ENCODE measurements around the gene TMEM123. TPM values are rescaled to one million over a fixed set of nuclear protein-coding genes. Genes with fewer than 3 reads are reported as not detected.

Gene TMEM123
- total RNA-seq, 3 donors from 2014 or later (not counting 1 experiment from before 2014, with no cell fraction given), result 100 to 126 (median 118) TPM

DNA sequence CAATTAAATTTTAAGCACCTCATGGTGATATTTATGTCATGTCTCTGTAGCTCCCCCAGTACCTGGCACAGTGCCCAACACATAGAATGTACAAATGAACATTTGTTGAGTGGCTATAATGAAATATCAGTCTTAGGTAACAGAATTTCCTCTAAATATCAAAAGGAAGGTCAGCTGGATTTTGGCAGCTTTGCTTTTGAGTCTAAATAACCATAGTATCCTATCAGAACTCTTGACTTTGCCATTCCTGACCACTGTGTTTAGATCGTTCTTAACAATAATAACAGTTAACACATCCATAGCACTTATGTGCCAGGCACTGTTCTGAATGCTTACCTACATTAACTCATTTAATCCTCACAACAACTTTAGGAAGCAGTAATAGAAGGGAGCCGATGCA, 26.6 kb downstream of the TMEM123 start:
- intact Hi-C loops (cut with micrococcal nuclease), result no loop called here
- ATAC-seq, result no peak
- H3K9me3 Mint-ChIP-seq, result no peaks in the 10 kb centered on the region
- 93% methylated on average over 1 of the region's 2 CpGs for WGBS (ENCODE audit: insufficient coverage)
- Histone ChIP-seq H3K27me3 (ENCODE audit: control insufficient read depth, insufficient read depth, low read length) (no peaks in the 10 kb centered on the region), H3K4me1 (ENCODE audit: control insufficient read depth, insufficient read depth, low read length) (peaks cover 15% of the 10 kb centered on the region), H3K4me3 (ENCODE audit: low read length) (no peak overlapping the region), H3K36me3 (ENCODE audit: control insufficient read depth, insufficient read depth, low read length) (peaks cover 4% of the 10 kb centered on the region), H3K9me3 (ENCODE audit: control insufficient read depth, insufficient read depth, low read length) (no peaks in the 10 kb centered on the region), H3K27ac (ENCODE audit: low read length) (no peak overlapping the region)
- H3K36me3 Mint-ChIP-seq, result no peaks in the 10 kb centered on the region
- H3K27me3 Mint-ChIP-seq (ENCODE audit: low read depth in 2 of 2), result no peaks in the 10 kb centered on the region
- no peak overlapping the region for H3K4me3 Mint-ChIP-seq
- no peak for TF ChIP-seq CTCF (IDR thresholded peaks at IDR 0.05)
- no peak for DNase-seq
- peaks cover 38 to 45% of the 10 kb centered on the region in 2 donors for H3K4me1 Mint-ChIP-seq
- H3K27ac Mint-ChIP-seq, result no peak overlapping the region

- H3K4me3 Mint-ChIP-seq, result no peak overlapping the region
- H3K27me3 Mint-ChIP-seq (ENCODE audit: low read depth in 2 of 2), result no peaks in the 10 kb centered on the region
- H3K36me3 Mint-ChIP-seq, result no peaks in the 10 kb centered on the region
- intact Hi-C loops (cut with micrococcal nuclease), result no loop called here
- no peaks in the 10 kb centered on the region for H3K9me3 ChIP-seq (ENCODE audit: control insufficient read depth, insufficient read depth, low read length)
- H3K4me1 ChIP-seq (ENCODE audit: control insufficient read depth, insufficient read depth, low read length), result peaks cover 8% of the 10 kb centered on the region
- H3K4me3 ChIP-seq (ENCODE audit: low read length), result no peak overlapping the region
- no peak for TF ChIP-seq CTCF (IDR thresholded peaks at IDR 0.05)
- H3K4me1 Mint-ChIP-seq, result peaks cover 24 to 30% of the 10 kb centered on the region in 2 donors
- WGBS (ENCODE audit: insufficient coverage), result no CpG with 5 or more reads among the region's 1 CpG
- H3K9me3 Mint-ChIP-seq, result no peaks in the 10 kb centered on the region
- DNase-seq (no peak), ATAC-seq (no peak)
- peaks cover 4% of the 10 kb centered on the region for H3K36me3 ChIP-seq (ENCODE audit: control insufficient read depth, insufficient read depth, low read length)
- peak overlapping the region in 1 of 2 donors; percentile 25 for H3K27ac Mint-ChIP-seq
- no peak overlapping the region for H3K27ac ChIP-seq (ENCODE audit: low read length)
- no peaks in the 10 kb centered on the region for H3K27me3 ChIP-seq (ENCODE audit: control insufficient read depth, insufficient read depth, low read length)
Measured at GRCh38 chr11:102423936-102424335, 28.6 kb downstream of the TMEM123 start.

DNA sequence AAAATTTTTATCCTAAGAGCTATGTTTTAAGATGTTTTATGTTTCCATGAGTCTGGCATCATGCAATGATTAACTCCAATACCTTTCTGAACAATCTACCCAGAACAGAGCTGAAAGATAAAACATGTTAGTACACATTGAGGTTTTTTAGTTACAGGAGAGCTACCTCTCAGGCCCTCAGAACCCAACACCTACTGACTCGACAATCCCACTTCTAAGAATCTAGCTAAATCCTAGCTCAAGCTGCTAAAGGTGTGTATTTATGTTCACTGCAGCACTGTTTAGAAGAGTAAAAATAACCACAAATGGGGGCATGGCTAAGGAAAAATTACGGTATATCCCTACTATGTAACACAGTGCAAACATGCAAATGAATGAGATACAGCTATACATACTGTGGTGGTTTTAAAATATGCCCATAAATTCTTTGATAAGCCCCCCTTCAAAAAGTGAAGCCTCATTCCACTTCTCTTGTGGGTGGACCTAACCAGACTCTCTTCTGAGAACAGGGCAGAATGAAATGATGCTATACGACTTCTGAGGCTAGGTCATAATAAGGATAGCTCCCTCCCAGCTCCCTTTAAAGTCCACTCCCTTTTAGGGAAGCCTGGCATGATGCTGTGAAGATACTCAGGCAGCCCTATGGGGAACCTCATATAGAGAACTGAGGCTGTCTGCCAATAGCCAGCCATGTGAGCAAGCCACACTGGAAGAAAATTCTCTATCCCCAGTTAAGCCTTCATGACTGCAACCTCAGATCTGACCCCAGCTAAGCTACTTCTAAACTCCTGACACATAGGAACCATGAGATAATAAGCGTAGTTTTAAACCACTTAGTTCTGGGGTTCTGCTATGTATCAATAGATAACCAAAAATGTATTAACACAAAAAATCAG, 29.5 kb downstream of the TMEM123 start:
- H3K9me3 Mint-ChIP-seq, result no peaks in the 10 kb centered on the region
- intact Hi-C loops (cut with micrococcal nuclease), result no loop called here
- H3K27ac Mint-ChIP-seq, result peak overlapping the region; percentile 25 to 39
- DNase-seq (no peak), ATAC-seq (peak; percentile 14 to 34 (median 26))
- Histone ChIP-seq H3K27me3 (ENCODE audit: control insufficient read depth, insufficient read depth, low read length) (no peaks in the 10 kb centered on the region), H3K4me1 (ENCODE audit: control insufficient read depth, insufficient read depth, low read length) (peaks cover 8% of the 10 kb centered on the region), H3K27ac (ENCODE audit: low read length) (no peak overlapping the region), H3K36me3 (ENCODE audit: control insufficient read depth, insufficient read depth, low read length) (peaks cover 1% of the 10 kb centered on the region), H3K9me3 (ENCODE audit: control insufficient read depth, insufficient read depth, low read length) (no peaks in the 10 kb centered on the region), H3K4me3 (ENCODE audit: low read length) (no peak overlapping the region)
- no peaks in the 10 kb centered on the region for H3K27me3 Mint-ChIP-seq (ENCODE audit: low read depth in 2 of 2)
- 17% methylated on average over 1 of the region's 4 CpGs for WGBS (ENCODE audit: insufficient coverage)
- H3K36me3 Mint-ChIP-seq, result no peaks in the 10 kb centered on the region
- H3K4me1 Mint-ChIP-seq, result peaks cover 31 to 34% of the 10 kb centered on the region in 2 donors
- no peak overlapping the region for H3K4me3 Mint-ChIP-seq
- no peak for TF ChIP-seq CTCF (IDR thresholded peaks at IDR 0.05)

Measured in natural killer cell (primary cell).